SK-N-MC (cell line): ENCODE measurements around the gene PAM16.

Source experiments
- EZH2 ChIP-seq: fragments of 200-600 bp; sonication (generic); IDR thresholded peaks from one replicate; pipeline ENCODE4 v1.6.1; 2017; ENCODE audit warnings: antibody characterized with exemption
- FOXP2 ChIP-seq: optimal IDR thresholded peaks from 2 replicates; pipeline ENCODE3; 2011; ENCODE audit warnings: mild to moderate bottlenecking, moderate library complexity; ENCODE audit not compliant: insufficient read depth; ENCODE audit errors: extremely low read length, control extremely low read depth
- POLR2AphosphoS5 ChIP-seq: IDR thresholded peaks from 2 replicates; pipeline ENCODE4 v1.6.1; 2012; ENCODE audit warnings: mild to moderate bottlenecking, low read depth, low read length, borderline replicate concordance

DNA sequence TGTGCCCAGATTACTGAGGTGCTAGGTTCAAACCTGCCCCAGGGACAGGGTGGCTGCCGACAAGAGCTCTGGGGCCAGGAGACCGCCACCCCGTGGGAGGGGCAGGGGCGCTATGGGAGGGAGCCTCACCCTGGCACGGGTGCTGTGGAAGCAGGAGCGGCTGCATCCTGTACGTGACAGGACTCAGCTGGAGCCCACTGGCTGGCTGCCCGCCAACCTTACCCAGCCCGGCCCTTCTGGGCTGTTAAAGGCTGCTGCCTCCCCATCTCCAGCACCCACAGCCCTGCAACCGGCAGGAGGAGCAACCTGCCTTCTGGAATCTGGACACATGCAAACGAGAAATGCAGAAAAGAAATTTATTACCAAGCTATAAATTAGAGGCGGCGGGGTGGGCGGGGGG, 11.2 kb downstream of the PAM16 start:
- TF ChIP-seq POLR2AphosphoS5 (no peak), EZH2 (no peak), FOXP2 (no peak)
